Cerebellar nuclear complex (tissue), 1 donor: Measurements from ENCODE around the gene MCMBP.

Experiments used
- DNase-seq, 2 experiments: peaks; one replicate each; lab custom pipeline; 2025; lab: John Stamatoyannopoulos, UW

The MCMBP gene

DNA sequence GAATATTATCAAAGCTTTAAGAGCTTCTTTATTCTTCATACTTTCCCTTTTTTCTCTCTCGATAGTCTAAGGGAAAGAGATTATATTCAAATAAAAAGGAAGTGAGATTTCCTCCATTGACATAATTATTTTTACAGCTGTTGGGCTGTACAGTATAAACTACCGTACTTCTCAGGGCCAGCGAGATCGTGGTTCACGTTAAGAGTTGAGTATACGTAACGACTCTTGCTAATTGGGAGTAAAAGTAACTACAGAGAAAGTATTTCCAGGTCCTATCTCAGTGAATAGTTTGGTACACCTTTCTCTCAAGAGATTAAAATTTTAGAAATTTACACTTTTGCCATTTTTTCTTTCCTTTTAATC is 89.0 kb downstream of the MCMBP start:
- DNase-seq, result no peak

DNA sequence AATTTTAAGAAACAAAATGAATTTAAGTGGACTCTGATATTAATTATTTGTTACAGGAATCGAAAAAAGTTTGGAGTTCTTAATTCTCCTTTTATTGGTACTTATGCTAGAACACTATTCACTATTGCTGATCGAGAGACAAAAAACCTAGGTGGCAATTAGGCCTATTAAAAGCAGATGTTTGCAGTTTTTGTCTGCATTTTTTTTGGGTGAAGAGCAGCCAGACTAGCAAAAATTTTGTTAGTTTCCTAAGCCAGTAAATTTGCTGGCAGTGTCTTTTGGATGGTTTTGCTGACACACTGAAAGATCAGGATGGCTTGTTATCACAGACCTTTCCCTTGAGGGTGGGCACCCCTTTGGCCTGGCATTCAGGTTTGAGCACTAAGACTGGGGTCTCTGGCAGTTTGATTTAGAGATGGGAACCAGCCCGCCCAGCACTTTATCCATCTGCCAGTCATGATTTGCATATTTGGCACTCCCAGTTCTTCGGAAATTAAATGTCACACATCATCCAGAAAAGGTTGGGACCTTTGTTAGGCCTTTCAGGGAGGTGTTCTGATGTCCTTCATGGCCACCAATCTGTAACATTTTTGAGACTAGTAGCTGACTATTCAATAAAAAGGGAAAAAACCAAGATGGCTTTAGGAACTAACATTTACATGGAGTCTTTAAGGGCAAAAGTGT is 89.5 kb downstream of the MCMBP start:
- no peak for DNase-seq

DNA sequence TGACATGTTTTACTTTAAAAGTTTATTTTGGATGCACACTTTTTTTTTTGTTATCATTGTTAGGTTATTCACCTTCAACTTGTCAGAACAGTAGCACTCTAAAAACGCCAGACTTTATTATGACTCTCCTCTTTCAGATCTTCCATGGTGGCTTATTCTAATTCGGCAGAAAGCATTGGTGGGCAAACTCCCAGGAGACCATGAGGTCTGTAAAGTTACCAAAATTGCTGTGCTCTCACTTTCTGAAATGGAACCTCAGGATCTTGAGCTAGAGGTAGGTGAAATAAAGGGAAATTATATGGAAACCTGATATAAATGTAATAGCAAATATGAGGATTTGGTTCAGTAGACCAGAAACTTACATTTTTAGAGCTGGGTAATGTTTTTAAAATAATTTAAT is 91.1 kb downstream of the MCMBP start:
- no peak for DNase-seq

DNA sequence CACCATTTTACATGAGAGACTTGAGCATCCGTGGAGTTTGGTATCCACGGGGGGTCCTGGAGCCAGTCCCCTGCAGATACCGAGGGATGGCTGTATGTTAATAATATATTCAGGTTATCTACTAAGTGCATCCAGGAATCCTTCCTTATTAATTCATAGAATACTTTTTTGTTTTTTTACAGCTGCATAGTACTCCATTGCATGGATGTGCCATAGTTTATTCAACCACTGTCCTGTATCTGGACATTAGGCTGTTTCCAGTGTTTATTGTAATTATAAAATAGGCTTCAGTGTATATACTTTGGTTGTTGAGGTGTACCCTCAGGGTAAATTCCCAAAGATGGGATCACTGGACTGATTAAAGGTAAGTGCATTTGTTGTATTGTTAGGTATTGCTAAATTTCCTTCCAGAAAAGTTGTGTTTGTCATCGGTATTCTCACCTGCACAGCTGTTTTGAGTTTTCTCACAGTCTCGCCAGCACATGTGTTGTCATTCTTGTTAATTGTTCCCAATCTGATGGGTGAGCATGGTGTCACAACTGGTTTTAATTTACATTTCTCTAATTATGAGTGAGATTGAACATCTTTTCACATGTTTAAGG is 91.7 kb downstream of the MCMBP start:
- no peak for DNase-seq
